Ovary (tissue), 9 donors: Measurements from ENCODE around the gene AIF1L. TPM values are rescaled to one million over a fixed set of nuclear protein-coding genes. Genes with fewer than 3 reads are reported as not detected.

Source experiments
- DNase-seq, 5 donors: peaks; one replicate each; pipeline ENCODE4 v3.0.0-alpha.2; 2019 to 2020
- H3K27ac ChIP-seq, 2 donors: fragments of 200-600 bp; one replicate each; pipeline versions ENCODE4 v1.5.1 to v1.8.0; 2019 to 2022
- H3K27me3 ChIP-seq: fragments of 200-600 bp; one replicate; pipeline ENCODE4 v1.8.0; 2022
- H3K36me3 ChIP-seq: fragments of 200-600 bp; sonication (generic); one replicate; pipeline ENCODE4 v1.5.1; 2019
- H3K4me1 ChIP-seq: one replicate; pipeline ENCODE4 v1.8.1; 2013; ENCODE audit warnings: mild to moderate bottlenecking, moderate library complexity; ENCODE audit not compliant: insufficient read depth
- H3K4me3 ChIP-seq: fragments of 200-600 bp; sonication (generic); one replicate; pipeline ENCODE4 v1.5.1; 2017
- H3K9me3 ChIP-seq, 2 donors: fragments of 200-600 bp in 1 of 2; sonication (generic) in 1 of 2; one replicate each; pipeline versions ENCODE4 v1.5.1 to v1.8.1; 2013 to 2019; ENCODE audit warnings: mild to moderate bottlenecking in 1 of 2, moderate library complexity in 1 of 2
- EP300 ChIP-seq: sonication (generic); formaldehyde crosslinking; IDR thresholded peaks from one replicate; pipeline ENCODE4 v1.6.1; 2017; ENCODE audit warnings: antibody characterized with exemption
- POLR2A ChIP-seq: fragments of 450-650 bp; IDR thresholded peaks from one replicate; pipeline ENCODE4 v1.6.1; 2017; ENCODE audit warnings: antibody characterized with exemption, mild to moderate bottlenecking, moderate library complexity
- WGBS, 3 donors: extraction: QIAGEN DNeasy Blood & Tissue Kit in 1 of 3; methylation state at CpG; one replicate each; pipeline versions ENCODE4 v1.1.5 to v1.1.7; 2013 to 2017; 5-methylcytosine and 5-hydroxymethylcytosine counted together
- intact Hi-C, 4 donors: fragments of 100-400 bp; cut with DNase I; formaldehyde crosslinking; loops; one replicate each; pipeline versions ENCODE4 v1.11.0 to v1.15.1; 2022 to 2023
- polyA plus RNA-seq, 2 donors: library from polyadenylated mRNA; stranded (reverse); fragments of 200-250 nt in 1 of 2; fragments of 350-450 nt in 1 of 2; fragmentation: Illumina TruSeq in 1 of 2; extraction: RNeasy Lipid Tissue Mini Kit (QIAGEN cat#74804) in 1 of 2; gene quantifications; one replicate each; pipeline ENCODE4 v1.2.3, GENCODE V29; 2013 to 2014
- total RNA-seq, 7 donors: library from RNA; depleted of rRNA in 2 of 7; stranded (reverse); fragments of >200 nt in 2 of 7; fragmentation: NEBNext Ultra II Directional in 3 of 7; extraction: Animal tissue kit (Norgen Biotek cat#: 25700) in 3 of 7; gene quantifications; one replicate each; pipeline versions ENCODE4 v1.1.0 to v1.2.4, GENCODE V29; 2016 to 2023
- TF ChIP-seq, protein P1 (sequence below), 3 donors: fragments of 450-650 bp in 2 of 3; fragments of 200-600 bp in 1 of 3; IDR thresholded peaks; one replicate each; pipeline versions ENCODE4 v1.5.1 to v1.8.0; 2016 to 2022; ENCODE audit warnings: antibody characterized with exemption in 3 of 3, mild to moderate bottlenecking in 1 of 3
- donor health status: DM: no; HTN: no; CAD: no; lungs with moderate emphysema.
- donor health status: DM: no; HTN: no; CAD: no.
- donor health status: Bipolar disorder and iron deficiency.
- donor health status: DM: yes; HTN: yes; CAD: no.
- donor health status: DM: no; HTN: no; CAD: no.
- donor health status: DM: yes; HTN: yes; CAD: no.

AIF1L gene
- total and polyA plus RNA-seq, 9 donors, result 2.4 to 35.6 (median 6.3) TPM

- 67 to 72% (median 69%) methylated on average over 22 to 23 of the region's 23 CpGs for WGBS, 3 donors
- Histone ChIP-seq H3K9me3 (no peaks in the 10 kb centered on the region), H3K36me3 (no peaks in the 10 kb centered on the region), H3K27ac (no peak overlapping the region), H3K4me3 (no peak overlapping the region), H3K27me3 (no peaks in the 10 kb centered on the region), H3K4me1 (no peaks in the 10 kb centered on the region)
- TF ChIP-seq, protein P1, sequence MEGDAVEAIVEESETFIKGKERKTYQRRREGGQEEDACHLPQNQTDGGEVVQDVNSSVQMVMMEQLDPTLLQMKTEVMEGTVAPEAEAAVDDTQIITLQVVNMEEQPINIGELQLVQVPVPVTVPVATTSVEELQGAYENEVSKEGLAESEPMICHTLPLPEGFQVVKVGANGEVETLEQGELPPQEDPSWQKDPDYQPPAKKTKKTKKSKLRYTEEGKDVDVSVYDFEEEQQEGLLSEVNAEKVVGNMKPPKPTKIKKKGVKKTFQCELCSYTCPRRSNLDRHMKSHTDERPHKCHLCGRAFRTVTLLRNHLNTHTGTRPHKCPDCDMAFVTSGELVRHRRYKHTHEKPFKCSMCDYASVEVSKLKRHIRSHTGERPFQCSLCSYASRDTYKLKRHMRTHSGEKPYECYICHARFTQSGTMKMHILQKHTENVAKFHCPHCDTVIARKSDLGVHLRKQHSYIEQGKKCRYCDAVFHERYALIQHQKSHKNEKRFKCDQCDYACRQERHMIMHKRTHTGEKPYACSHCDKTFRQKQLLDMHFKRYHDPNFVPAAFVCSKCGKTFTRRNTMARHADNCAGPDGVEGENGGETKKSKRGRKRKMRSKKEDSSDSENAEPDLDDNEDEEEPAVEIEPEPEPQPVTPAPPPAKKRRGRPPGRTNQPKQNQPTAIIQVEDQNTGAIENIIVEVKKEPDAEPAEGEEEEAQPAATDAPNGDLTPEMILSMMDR (IDR thresholded peaks at IDR 0.05), result no peak
- no peak for TF ChIP-seq EP300
- no peak for TF ChIP-seq POLR2A
- no peak for DNase-seq
- intact Hi-C loops, result no loop called here
Observed at GRCh38 chr9:131085370-131086122, 10.8 kb upstream of the AIF1L start.

- Histone ChIP-seq H3K4me1 (no peaks in the 10 kb centered on the region), H3K4me3 (no peak overlapping the region), H3K9me3 (no peaks in the 10 kb centered on the region), H3K27ac (no peak overlapping the region), H3K27me3 (no peaks in the 10 kb centered on the region), H3K36me3 (no peaks in the 10 kb centered on the region)
- no peak for DNase-seq
- 82 to 92% (median 87%) methylated on average over 19 of the region's 19 CpGs for WGBS, 3 donors
- intact Hi-C loops, result no loop called here
- TF ChIP-seq, protein P1 (IDR thresholded peaks at IDR 0.05), result no peak
- TF ChIP-seq POLR2A (no peak), EP300 (no peak)
Observed at GRCh38 chr9:131087354-131087893, 8.9 kb upstream of the AIF1L start.

GRCh38 chr9:131090025-131090787 is 6.1 kb upstream of the AIF1L start:
- Histone ChIP-seq H3K36me3 (no peaks in the 10 kb centered on the region), H3K27ac (no peak overlapping the region), H3K9me3 (no peaks in the 10 kb centered on the region), H3K4me3 (no peak overlapping the region), H3K4me1 (no peaks in the 10 kb centered on the region), H3K27me3 (no peaks in the 10 kb centered on the region)
- no peak for TF ChIP-seq POLR2A
- TF ChIP-seq, protein P1 (IDR thresholded peaks at IDR 0.05), result no peak
- TF ChIP-seq EP300, result no peak
- intact Hi-C loops, result no loop called here
- WGBS, 3 donors, result 78 to 97% (median 88%) methylated on average over 12 to 13 of the region's 13 CpGs
- no peak for DNase-seq

GRCh38 chr9:131091352-131091992 is 4.9 kb upstream of the AIF1L start:
- H3K9me3 ChIP-seq, result no peaks in the 10 kb centered on the region
- H3K4me3 ChIP-seq, result no peak overlapping the region
- no peak for DNase-seq
- no peaks in the 10 kb centered on the region for H3K27me3 ChIP-seq
- H3K36me3 ChIP-seq, result no peaks in the 10 kb centered on the region
- H3K27ac ChIP-seq, result no peak overlapping the region
- WGBS, 3 donors, result 73 to 78% (median 77%) methylated on average over 13 to 19 of the region's 19 CpGs
- intact Hi-C loops, result no loop called here
- no peak for TF ChIP-seq EP300
- no peak for TF ChIP-seq POLR2A
- TF ChIP-seq, protein P1 (IDR thresholded peaks at IDR 0.05), result no peak
- H3K4me1 ChIP-seq, result no peaks in the 10 kb centered on the region
